Upper lobe of right lung (tissue), 1 donor: ENCODE results near the gene RPS6KA2. TPM values are rescaled to one million over a fixed set of nuclear protein-coding genes. Genes with fewer than 3 reads are reported as not detected.

Source experiments
- ATAC-seq: fragments of 200-7000 bp; cut with Tn5 transposase; one replicate; pipeline ENCODE4 v1.9.1; 2020; ENCODE audit warnings: mild to moderate bottlenecking, moderate library complexity
- DNase-seq: peaks from one replicate; pipeline ENCODE4 v3.0.0-alpha.2; 2020
- H3K27ac ChIP-seq: fragments of 200-600 bp; one replicate; pipeline ENCODE4 v1.8.0; 2022
- H3K27me3 ChIP-seq: fragments of 200-600 bp; one replicate; pipeline ENCODE4 v1.8.0; 2022; ENCODE audit warnings: mild to moderate bottlenecking
- H3K36me3 ChIP-seq: fragments of 200-600 bp; one replicate; pipeline ENCODE4 v1.8.0; 2022
- H3K4me1 ChIP-seq: fragments of 200-600 bp; one replicate; pipeline ENCODE4 v1.8.0; 2022
- H3K4me3 ChIP-seq: fragments of 200-600 bp; one replicate; pipeline ENCODE4 v1.8.0; 2022; ENCODE audit warnings: mild to moderate bottlenecking
- H3K9me3 ChIP-seq: fragments of 200-600 bp; one replicate; pipeline ENCODE4 v1.8.0; 2022
- intact Hi-C: fragments of 100-400 bp; cut with DNase I; formaldehyde crosslinking; loops from one replicate; pipeline ENCODE4 v1.11.0; 2022
- total RNA-seq: library from RNA; stranded (reverse); fragmentation: NEBNext Ultra II Directional; extraction: Animal tissue kit (Norgen Biotek cat#: 25700); gene quantifications from one replicate; pipeline ENCODE4 v1.2.1, GENCODE V29; 2021
- TF ChIP-seq, protein P1 (sequence below): fragments of 200-600 bp; IDR thresholded peaks from one replicate; pipeline ENCODE4 v1.8.0; 2022; ENCODE audit warnings: antibody characterized with exemption
- donor health status: DM: no; HTN: yes; CAD: no; lungs with severe emphysema.

Gene RPS6KA2
- total RNA-seq, 1 donor from 2014 or later, result 136 TPM

DNA sequence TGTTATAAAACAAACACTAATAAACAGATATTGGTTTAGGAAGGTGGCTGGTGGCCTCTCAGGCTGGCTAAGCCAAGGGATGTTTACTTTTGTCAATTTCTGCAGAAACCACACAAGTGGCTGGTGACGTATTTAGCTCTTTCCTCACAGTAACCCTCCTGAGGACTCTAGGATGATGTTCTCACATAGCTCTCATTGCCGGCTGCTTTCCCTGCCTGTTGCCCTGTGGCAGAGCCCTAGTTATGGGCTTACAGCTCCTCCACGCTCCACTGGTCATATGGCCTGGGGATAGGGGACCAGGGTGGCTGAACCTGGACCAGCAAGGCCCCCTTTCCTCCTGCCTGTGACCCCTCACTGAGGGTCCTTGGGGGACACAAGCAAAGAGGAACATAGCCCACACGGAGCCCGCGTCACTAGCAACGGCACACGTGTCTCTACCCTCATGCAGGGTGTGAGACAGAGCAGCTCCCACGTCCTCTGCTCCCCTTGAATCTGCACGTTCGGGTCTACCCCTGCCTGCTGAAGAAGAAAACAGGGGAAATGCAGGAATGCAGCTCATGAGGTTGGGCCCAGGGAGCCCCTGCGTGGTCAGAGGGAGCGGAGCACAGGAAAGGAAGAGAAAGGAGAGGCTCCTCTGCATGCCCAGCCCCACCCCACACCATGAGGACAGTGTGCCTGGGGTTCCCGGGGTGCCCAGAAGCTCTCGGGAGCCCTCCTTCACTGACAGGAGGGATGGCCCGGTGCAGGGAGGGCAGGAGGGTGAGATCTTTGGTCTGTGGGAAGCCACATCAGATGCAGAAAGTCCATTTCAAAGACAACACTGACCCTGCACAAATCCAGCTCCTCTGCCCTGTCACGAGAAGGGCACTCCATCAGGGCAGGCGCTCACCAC, 54.4 kb downstream of the RPS6KA2 start:
- Histone ChIP-seq H3K27ac (peak overlapping the region; percentile 47), H3K27me3 (no peaks in the 10 kb centered on the region), H3K36me3 (no peaks in the 10 kb centered on the region), H3K4me1 (peaks cover 20% of the 10 kb centered on the region), H3K4me3 (no peak overlapping the region), H3K9me3 (no peaks in the 10 kb centered on the region)
- peak; percentile 91 for ATAC-seq
- TF ChIP-seq, protein P1, sequence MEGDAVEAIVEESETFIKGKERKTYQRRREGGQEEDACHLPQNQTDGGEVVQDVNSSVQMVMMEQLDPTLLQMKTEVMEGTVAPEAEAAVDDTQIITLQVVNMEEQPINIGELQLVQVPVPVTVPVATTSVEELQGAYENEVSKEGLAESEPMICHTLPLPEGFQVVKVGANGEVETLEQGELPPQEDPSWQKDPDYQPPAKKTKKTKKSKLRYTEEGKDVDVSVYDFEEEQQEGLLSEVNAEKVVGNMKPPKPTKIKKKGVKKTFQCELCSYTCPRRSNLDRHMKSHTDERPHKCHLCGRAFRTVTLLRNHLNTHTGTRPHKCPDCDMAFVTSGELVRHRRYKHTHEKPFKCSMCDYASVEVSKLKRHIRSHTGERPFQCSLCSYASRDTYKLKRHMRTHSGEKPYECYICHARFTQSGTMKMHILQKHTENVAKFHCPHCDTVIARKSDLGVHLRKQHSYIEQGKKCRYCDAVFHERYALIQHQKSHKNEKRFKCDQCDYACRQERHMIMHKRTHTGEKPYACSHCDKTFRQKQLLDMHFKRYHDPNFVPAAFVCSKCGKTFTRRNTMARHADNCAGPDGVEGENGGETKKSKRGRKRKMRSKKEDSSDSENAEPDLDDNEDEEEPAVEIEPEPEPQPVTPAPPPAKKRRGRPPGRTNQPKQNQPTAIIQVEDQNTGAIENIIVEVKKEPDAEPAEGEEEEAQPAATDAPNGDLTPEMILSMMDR, result no peak
- intact Hi-C loops, result no loop called here
- DNase-seq, result no peak

DNA sequence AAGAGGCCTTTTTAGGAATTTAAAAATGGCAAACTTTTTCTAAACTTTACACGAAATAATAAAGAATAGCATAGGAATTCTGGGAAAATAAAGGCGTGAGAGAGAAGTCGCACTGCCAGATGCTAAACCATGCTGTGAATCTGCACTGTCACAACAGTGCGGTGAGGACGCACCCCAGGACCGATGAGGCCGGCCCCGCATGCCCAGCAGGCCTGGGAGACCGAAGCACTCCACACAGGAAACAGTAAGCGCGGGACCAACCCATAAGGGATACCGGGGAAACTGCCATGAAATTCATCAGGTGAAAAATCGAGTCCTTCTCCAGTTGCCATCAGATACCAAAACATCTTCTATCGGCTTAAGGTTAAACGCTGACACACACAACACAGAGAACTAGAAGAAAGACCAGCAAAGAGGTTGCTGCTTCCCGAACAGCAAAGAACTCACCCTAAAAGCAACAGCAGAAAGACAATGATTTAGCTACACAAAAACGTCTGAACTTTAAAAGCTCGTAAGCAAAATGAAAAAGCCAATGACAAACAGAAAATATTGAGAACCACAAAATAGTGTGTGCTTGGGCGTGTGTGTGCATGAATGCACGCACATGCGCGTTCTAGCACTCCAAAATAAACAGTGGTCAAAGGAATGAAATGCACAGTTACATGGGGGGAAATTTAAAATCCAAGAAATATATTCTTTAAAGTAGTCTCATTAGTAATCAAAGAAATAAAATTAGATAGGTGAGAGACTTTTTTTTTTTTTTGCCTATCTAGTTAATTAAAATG, 55.9 kb downstream of the RPS6KA2 start:
- TF ChIP-seq, protein P1, result no peak
- DNase-seq, result no peak

DNA sequence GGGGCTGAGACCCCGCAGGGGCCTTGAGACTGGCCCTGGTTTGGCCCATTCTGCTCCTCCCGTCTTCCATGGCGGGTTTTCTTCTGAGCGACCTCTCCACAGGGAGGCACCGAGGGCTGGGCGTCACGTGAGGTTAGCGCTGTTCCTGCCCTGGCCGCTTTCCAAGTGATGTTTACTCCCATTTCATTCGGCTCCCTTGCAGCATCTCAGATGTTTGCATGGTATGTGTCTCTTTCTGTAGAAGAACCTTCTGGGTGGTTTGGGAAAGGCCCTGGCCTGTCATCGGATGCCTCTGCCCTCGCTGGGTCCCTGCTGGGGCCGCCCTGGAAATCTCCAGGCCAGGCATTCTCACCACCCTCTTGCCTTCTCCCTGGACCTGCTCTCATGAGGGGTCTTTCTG, 57.8 kb downstream of the RPS6KA2 start:
- Histone ChIP-seq H3K36me3 (no peaks in the 10 kb centered on the region), H3K9me3 (no peaks in the 10 kb centered on the region), H3K27me3 (no peaks in the 10 kb centered on the region), H3K27ac (no peak overlapping the region), H3K4me3 (no peak overlapping the region), H3K4me1 (peaks cover 20% of the 10 kb centered on the region)
- DNase-seq (no peak), ATAC-seq (no peak)
- intact Hi-C loops, result no loop called here
- TF ChIP-seq, protein P1, result no peak

More for the DNA sequence above, 55.9 kb downstream of the RPS6KA2 start:
- H3K27me3 ChIP-seq, result no peaks in the 10 kb centered on the region
- intact Hi-C loops, result no loop called here
- peaks cover 20% of the 10 kb centered on the region for H3K4me1 ChIP-seq
- ATAC-seq, result no peak
- no peak overlapping the region for H3K27ac ChIP-seq
- no peaks in the 10 kb centered on the region for H3K9me3 ChIP-seq
- H3K36me3 ChIP-seq, result no peaks in the 10 kb centered on the region
- no peak overlapping the region for H3K4me3 ChIP-seq

DNA sequence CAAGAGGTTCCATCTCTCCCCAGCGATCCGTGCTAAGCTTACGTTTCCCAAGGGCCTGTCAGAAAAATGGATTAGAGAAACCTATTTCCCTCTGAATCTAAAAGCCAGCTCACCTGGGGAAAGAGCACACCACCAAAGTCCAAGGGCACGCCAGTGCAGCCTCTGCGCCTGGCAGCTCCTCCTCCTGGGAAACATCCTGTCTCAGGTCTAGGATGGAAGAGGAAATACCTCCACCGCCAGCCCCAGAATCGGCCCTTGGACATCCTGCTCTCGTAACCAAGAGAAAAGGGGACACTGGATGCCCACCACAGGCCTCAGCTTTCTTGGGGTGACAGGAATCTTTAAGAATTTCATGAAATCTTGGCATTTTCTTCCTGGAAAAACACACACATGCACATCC, 59.2 kb downstream of the RPS6KA2 start:
- no peaks in the 10 kb centered on the region for H3K27me3 ChIP-seq
- no peaks in the 10 kb centered on the region for H3K9me3 ChIP-seq
- H3K36me3 ChIP-seq, result no peaks in the 10 kb centered on the region
- H3K27ac ChIP-seq, result no peak overlapping the region
- no peak for ATAC-seq
- intact Hi-C loops, result no loop called here
- TF ChIP-seq, protein P1, result no peak
- no peak for DNase-seq
- no peak overlapping the region for H3K4me3 ChIP-seq
- H3K4me1 ChIP-seq, result peaks cover 8% of the 10 kb centered on the region

DNA sequence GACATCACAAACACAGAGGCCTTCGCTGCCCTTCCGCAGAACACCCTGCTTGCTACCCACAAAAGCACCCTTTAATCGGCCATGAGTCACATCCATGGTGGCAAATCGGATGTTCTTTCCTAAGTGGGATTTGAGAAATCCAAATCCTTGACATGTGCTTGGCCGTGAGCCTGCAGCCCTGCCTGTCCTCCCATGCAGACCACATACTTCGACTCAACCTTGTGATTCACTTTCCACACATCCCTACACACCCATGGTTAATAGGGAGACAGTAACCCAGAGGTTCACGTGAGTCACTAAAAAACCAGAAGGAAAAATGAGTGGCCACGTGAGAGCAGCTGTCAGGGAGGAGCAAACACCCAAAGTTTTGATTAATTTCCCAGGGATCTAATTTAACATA, 59.9 kb downstream of the RPS6KA2 start:
- H3K4me3 ChIP-seq, result no peak overlapping the region
- H3K9me3 ChIP-seq, result no peaks in the 10 kb centered on the region
- ATAC-seq (peak; percentile 36), DNase-seq (no peak)
- H3K27ac ChIP-seq, result no peak overlapping the region
- TF ChIP-seq, protein P1, result no peak
- H3K27me3 ChIP-seq, result no peaks in the 10 kb centered on the region
- intact Hi-C loops, result no loop called here
- H3K36me3 ChIP-seq, result no peaks in the 10 kb centered on the region
- peaks cover 1% of the 10 kb centered on the region for H3K4me1 ChIP-seq
